Transverse colon (tissue), 3 donors: ENCODE measurements around the gene HDAC4.

Source experiments
- CTCF ChIP-seq, 5 experiments: fragments of 200-600 bp in 3 of 5; fragments of 450-650 bp in 2 of 5; sonication (generic) in 3 of 5; IDR thresholded peaks; 1 replicate in 2 of 5; 2 replicates in 3 of 5; pipeline ENCODE4 v1.5.1; 2016 to 2017; ENCODE audit warnings: antibody characterized with exemption in 5 of 5, inconsistent platforms in 3 of 5, mild to moderate bottlenecking in 2 of 5, moderate library complexity in 1 of 5
- POLR2A ChIP-seq: fragments of 450-650 bp; IDR thresholded peaks from one replicate; pipeline ENCODE4 v1.6.1; 2016; ENCODE audit warnings: antibody characterized with exemption, mild to moderate bottlenecking, moderate library complexity

- TF ChIP-seq POLR2A (no peak), CTCF (IDR thresholded peaks at IDR 0.05) (no peak)
Measured at GRCh38 chr2:239065537-239065936, 335.3 kb downstream of the HDAC4 start.
